ENCODE data around the gene THNSL1.

The THNSL1 gene

DNA sequence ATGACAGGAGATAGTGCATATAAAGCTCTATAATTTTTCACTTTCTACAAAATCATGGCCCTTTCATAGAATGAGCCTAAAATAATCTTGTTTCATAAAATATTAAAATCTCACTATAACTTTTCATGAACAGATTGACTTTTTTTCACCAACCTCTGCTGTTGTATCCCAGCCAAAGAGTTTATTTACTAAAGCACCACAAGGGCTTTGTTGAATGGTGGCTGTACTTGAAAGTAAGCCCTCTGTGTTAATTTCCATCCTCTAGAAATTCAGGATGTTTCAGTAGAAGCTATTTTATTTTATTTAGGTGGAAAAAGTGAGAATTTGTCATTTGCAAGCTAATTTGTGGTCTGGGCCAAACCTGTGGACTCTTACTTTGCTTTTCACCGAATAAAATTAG lies 30.2 kb downstream of the THNSL1 start:
- no peak for TF ChIP-seq POLR2A (IDR thresholded peaks at IDR 0.05; ENCODE audit: low read depth, low read length)
- no peak for TF ChIP-seq TAF1 (IDR thresholded peaks at IDR 0.05; ENCODE audit: borderline replicate concordance, low read depth, low read length)
- no peak for TF ChIP-seq POLR2AphosphoS5 (IDR thresholded peaks at IDR 0.05; ENCODE audit: low read depth, low read length)
- DNase-seq (ENCODE audit: insufficient read length) (no peak), FAIRE-seq (no peak)

DNA sequence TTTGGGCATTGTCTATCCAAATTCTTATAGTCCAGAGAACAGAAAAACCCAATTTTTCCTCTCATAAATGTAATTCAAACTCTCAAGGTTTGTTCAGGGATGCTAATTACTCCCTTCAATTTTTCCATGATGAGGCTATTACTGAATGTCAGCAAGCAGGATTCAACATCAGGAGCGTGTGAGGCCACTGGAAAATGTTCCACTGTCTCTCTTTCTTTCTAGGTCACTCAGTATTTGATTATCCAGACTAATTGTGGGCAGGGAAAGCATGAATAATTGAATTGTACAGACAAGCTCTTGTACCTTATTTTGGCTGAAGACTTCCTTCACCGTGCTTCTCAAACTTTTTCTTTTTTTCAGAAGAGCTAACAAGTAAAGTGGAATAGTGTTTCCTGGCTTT lies 30.7 kb downstream of the THNSL1 start:
- TF ChIP-seq TAF1 (IDR thresholded peaks at IDR 0.05; ENCODE audit: borderline replicate concordance, low read depth, low read length) (no peak), POLR2AphosphoS5 (IDR thresholded peaks at IDR 0.05; ENCODE audit: low read depth, low read length) (no peak), POLR2A (IDR thresholded peaks at IDR 0.05; ENCODE audit: low read depth, low read length) (no peak)
- FAIRE-seq (no peak), DNase-seq (ENCODE audit: insufficient read length) (no peak)

DNA sequence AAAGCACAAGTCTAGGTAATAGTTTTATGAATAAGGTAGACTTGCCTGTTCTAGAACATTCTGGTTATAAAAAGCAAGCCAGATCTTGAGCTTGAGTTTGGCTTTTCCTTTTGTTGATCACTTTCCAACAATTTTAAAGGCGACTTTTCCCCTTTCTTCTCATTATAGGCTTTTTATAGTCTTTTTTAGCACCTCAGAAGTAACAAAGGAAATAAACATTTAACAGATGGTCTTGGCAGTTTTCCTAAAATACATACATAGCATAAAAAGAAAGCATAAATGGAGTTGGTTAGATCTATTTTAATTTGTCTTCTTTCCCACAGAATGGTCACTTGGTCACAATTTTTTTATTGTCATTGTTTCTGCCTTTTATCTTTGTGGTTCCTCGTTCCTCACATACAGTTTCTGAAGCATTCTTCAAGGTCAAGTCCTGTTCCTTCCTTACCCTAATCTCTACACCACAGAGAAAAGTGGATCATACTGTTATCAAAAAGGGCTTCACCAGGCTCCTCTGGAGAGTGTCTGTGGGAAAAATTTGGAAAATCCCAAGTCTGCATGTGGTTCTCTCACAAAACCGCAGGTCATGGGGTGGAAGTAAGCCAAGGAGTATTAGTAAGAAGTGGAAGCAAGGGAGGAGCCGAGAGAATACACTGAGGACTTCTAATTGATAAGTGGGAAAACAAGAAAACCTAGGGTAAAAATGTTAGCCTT lies 31.3 kb downstream of the THNSL1 start:
- FAIRE-seq: no peak

DNA sequence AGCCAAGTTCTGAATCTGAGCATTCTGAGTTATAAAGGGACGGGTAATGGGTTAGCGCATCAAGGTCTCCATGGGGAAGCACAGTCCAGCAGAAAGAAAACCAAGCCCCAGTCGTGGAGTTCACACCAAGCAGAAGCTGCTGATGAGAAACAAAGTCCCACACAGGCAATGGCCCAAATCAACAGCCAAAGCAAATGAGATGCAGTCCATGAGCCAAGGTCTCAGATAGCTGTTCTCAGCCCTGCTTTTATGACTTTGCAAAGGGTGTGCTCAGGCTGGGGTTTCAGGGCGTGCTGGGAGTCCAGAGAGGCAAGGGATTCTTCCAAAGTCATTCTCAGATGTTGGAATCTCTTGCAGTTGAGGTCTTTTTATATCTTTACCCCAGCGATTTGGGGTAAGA lies 32.0 kb downstream of the THNSL1 start:
- DNase-seq (ENCODE audit: insufficient read length) (no peak), FAIRE-seq (no peak)
- no peak for TF ChIP-seq POLR2A (IDR thresholded peaks at IDR 0.05; ENCODE audit: low read depth, low read length)
- TF ChIP-seq POLR2AphosphoS5 (IDR thresholded peaks at IDR 0.05; ENCODE audit: low read depth, low read length): no peak
- no peak for TF ChIP-seq TAF1 (IDR thresholded peaks at IDR 0.05; ENCODE audit: borderline replicate concordance, low read depth, low read length)

More for the DNA sequence above, 31.3 kb downstream of the THNSL1 start:
- TF ChIP-seq TAF1 (IDR thresholded peaks at IDR 0.05; ENCODE audit: borderline replicate concordance, low read depth, low read length): no peak
- no peak for DNase-seq (ENCODE audit: insufficient read length)

DNA sequence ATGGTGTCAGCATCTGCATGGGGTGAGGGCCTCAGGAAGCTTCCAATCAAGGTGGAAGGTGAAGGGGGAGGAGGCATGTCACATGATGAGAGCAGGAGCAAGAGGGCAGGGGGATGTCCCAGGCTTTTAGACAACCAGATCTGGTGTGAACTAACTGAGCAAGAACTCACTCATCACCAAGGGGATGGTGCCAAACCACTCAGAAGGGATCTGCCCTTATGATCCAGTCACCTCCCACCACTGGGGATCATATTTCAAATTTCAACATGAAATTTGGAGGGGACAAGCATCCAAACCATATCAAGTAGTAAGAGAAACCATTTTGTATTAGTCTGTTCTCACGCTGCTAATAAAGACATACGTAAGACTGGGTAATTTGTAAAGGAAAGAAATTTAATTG lies 33.6 kb downstream of the THNSL1 start:
- TF ChIP-seq TAF1 (IDR thresholded peaks at IDR 0.05; ENCODE audit: borderline replicate concordance, low read depth, low read length): no peak
- TF ChIP-seq POLR2A (IDR thresholded peaks at IDR 0.05; ENCODE audit: low read depth, low read length): no peak
- no peak for TF ChIP-seq POLR2AphosphoS5 (IDR thresholded peaks at IDR 0.05; ENCODE audit: low read depth, low read length)
- FAIRE-seq: no peak
- DNase-seq (ENCODE audit: insufficient read length): no peak

DNA sequence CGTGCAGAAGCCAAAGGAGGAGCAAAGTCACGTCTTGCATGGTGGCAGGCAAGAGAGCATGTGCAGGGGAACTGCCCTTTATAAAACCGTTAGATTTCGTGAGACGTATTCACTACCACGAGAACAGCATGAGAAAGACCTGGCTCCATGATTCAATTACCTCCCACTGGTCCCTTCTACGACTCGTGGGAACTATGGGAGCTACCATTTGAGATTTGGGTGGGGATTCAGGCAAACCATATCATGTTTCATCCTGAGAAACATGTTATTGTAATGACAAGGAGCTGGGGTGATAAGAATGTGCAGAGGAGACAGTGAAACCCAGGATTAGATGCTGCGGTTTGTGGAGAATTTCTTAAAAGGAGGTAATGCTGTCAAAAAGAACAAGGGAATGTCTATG lies 34.0 kb downstream of the THNSL1 start:
- no peak for DNase-seq (ENCODE audit: insufficient read length)
- no peak for FAIRE-seq
- TF ChIP-seq TAF1 (IDR thresholded peaks at IDR 0.05; ENCODE audit: borderline replicate concordance, low read depth, low read length): no peak
- no peak for TF ChIP-seq POLR2AphosphoS5 (IDR thresholded peaks at IDR 0.05; ENCODE audit: low read depth, low read length)
- TF ChIP-seq POLR2A (IDR thresholded peaks at IDR 0.05; ENCODE audit: low read depth, low read length): no peak

DNA sequence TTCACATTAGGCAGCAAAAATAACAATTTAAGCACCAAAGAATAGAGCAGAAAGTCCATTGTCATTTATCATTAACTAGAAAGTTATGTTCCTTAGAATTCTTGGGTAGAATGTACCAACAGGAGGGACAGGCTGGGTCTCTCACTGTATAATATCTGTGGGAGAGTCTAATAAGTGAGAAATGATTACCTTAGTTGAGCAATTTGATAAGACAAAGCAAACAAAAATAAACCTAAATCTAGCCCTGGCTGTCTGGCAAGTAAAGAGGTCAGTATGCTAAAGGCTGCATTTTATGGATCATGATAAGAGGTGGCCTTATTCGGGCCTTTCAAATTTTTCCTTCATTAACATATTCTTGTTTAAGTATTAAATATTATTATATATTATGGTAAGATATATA lies 35.6 kb downstream of the THNSL1 start:
- FAIRE-seq: no peak
- DNase-seq (ENCODE audit: insufficient read length): no peak
- TF ChIP-seq TAF1 (IDR thresholded peaks at IDR 0.05; ENCODE audit: borderline replicate concordance, low read depth, low read length) (no peak), POLR2AphosphoS5 (IDR thresholded peaks at IDR 0.05; ENCODE audit: low read depth, low read length) (no peak), POLR2A (IDR thresholded peaks at IDR 0.05; ENCODE audit: low read depth, low read length) (no peak)

DNA sequence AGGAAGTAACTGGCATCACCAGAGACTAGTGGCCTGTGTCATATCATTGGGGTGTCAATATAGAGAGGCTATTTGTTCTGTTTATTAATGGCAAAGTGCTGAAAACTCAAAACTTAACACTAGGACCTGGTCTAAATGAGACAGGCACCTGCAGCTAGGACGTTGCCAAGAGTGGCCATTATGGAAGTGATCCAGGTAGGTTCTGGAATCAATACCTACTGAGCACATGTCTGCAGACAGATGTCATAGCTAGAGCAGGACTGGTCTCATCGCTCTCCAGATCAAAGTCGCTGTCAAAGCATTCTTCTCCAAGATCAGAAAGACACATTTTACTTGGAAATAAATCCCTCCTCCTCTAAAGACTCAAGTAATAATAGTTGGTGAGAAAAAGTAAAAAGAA lies 40.3 kb downstream of the THNSL1 start:
- DNase-seq (ENCODE audit: insufficient read length) (no peak), FAIRE-seq (no peak)
- TF ChIP-seq TAF1 (IDR thresholded peaks at IDR 0.05; ENCODE audit: borderline replicate concordance, low read depth, low read length): no peak
- TF ChIP-seq POLR2A (IDR thresholded peaks at IDR 0.05; ENCODE audit: low read depth, low read length): no peak
- no peak for TF ChIP-seq POLR2AphosphoS5 (IDR thresholded peaks at IDR 0.05; ENCODE audit: low read depth, low read length)

DNA sequence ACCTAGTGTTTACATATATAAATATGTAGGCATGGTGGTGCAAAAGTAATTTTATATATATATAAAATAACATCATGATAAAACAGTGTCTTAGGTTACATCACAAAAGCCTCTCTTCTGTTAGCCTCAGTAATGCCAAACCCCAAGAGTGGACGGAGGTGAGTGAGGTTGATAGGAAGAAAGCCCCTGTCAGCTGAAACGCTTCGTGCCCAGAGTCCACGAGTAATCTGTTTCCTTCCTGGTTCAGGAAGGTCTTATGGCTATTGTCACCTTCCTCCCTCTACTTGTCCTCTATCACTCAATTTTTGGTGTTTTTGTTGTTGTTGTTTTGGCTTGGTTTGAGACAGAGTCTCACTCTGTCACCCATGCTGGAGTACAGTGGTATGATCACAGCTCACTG lies 41.5 kb downstream of the THNSL1 start:
- TF ChIP-seq TAF1 (IDR thresholded peaks at IDR 0.05; ENCODE audit: borderline replicate concordance, low read depth, low read length): no peak
- TF ChIP-seq POLR2AphosphoS5 (IDR thresholded peaks at IDR 0.05; ENCODE audit: low read depth, low read length): no peak
- TF ChIP-seq POLR2A (IDR thresholded peaks at IDR 0.05; ENCODE audit: low read depth, low read length): no peak
- DNase-seq (ENCODE audit: insufficient read length): no peak
- no peak for FAIRE-seq

DNA sequence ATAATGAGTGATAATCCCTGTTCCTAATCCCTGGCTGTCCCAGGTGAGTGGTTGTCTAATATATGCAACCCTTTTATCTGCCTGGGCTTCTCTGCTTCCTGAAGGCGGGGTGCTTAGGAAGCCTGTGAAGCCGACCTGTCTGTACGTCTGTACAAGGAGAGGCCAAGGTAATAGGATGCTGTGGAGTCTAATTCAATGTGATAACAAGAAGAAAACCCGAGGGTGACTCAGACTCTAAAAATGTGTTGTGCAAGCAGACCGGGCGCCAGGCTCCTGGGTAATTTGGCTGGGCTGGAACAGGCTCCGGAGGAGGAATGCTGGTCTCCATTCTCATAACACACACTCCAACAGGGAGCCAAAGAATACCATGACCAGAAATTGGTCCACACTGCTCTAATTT lies 43.6 kb downstream of the THNSL1 start:
- TF ChIP-seq POLR2A (IDR thresholded peaks at IDR 0.05; ENCODE audit: low read depth, low read length): no peak
- no peak for TF ChIP-seq TAF1 (IDR thresholded peaks at IDR 0.05; ENCODE audit: borderline replicate concordance, low read depth, low read length)
- no peak for TF ChIP-seq POLR2AphosphoS5 (IDR thresholded peaks at IDR 0.05; ENCODE audit: low read depth, low read length)
- DNase-seq (ENCODE audit: insufficient read length): no peak
- no peak for FAIRE-seq

DNA sequence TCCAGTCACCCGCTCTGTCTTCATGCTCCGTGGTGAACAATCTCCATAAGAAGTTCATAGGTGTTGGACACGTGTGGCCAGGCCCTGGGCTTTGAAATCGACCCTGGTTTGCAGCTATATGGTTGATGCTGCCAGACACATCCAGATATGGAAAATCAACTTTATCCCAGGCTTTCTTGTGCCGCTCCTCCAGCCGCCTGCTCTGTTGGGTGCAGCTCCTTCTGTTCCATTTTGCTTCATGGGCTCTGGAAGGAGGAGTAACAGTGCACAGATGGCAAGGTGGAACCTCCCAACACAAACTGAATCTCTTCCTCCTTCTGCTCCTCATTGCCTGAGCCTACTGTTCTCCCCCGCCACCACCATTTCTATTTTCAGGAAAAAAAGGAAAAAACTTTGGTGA lies 44.7 kb downstream of the THNSL1 start:
- DNase-seq (ENCODE audit: insufficient read length) (no peak), FAIRE-seq (no peak)
- TF ChIP-seq TAF1 (IDR thresholded peaks at IDR 0.05; ENCODE audit: borderline replicate concordance, low read depth, low read length): no peak
- TF ChIP-seq POLR2A (IDR thresholded peaks at IDR 0.05; ENCODE audit: low read depth, low read length): no peak
- TF ChIP-seq POLR2AphosphoS5 (IDR thresholded peaks at IDR 0.05; ENCODE audit: low read depth, low read length): no peak

DNA sequence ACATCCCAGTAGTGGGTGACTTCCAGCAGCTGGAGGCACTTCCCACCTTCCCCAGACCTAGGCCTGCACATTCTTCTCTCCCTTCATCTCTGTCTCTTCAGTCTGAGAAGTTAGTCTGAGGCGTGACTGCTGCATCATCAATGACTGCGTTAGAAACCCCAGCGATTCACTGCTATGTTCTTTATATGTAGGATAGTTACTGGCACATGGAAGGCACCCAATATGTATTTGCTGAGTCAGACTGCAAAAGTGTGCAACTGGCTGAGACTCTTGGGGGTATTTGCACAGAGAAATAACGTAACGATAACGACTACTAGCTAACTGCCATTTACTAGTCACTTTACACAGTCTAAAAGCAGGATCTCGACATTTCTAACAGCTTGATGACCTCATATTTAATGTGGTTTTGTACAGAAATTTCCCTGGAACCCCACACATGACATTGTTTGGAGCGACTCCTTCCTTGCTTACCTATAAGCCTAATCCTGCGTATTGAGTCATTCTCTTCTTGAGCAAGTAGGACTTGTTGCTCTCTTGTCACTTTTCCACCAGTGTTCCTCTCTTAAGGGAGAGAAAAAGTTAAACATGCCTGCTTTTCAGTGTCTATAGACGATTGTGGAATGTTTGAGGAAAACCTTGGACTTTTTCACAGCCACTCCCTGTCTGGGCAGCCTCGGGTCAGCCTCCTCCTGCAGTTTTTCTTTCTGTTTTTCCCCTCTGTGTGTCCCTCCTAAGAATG lies 45.5 kb downstream of the THNSL1 start:
- FAIRE-seq (no peak), DNase-seq (ENCODE audit: insufficient read length) (no peak)
- no peak for TF ChIP-seq POLR2AphosphoS5 (IDR thresholded peaks at IDR 0.05; ENCODE audit: low read depth, low read length)
- no peak for TF ChIP-seq POLR2A (IDR thresholded peaks at IDR 0.05; ENCODE audit: low read depth, low read length)
- TF ChIP-seq TAF1 (IDR thresholded peaks at IDR 0.05; ENCODE audit: borderline replicate concordance, low read depth, low read length): no peak

Data from GM12892 (cell line).